HCT116 (cell line): ENCODE measurements around the gene ANKHD1. TPM values are rescaled to one million over a fixed set of nuclear protein-coding genes. Genes with fewer than 3 reads are reported as not detected.

Experiments used
- ATAC-seq: fragments of 200-7000 bp; cut with Tn5 transposase; 2 replicates; pipeline ENCODE4 v1.9.1; 2020; ENCODE audit warnings: mild to moderate bottlenecking, moderate library complexity
- BruUV-seq: library from RNA; stranded (reverse); fragments of 400-500 nt; replicated peaks from 2 replicates; lab custom pipeline; 2021; lab: Mats Ljungman, UMichigan
- CTCF ChIA-PET: fragments of 300-600 bp; sonication (Branson Sonifier 250); formaldehyde crosslinking; loops from one replicate; lab custom pipeline; 2021; ENCODE audit warnings: antibody characterized with exemption; lab: Charles Lee
- POLR2A ChIA-PET: fragments of 300-600, 350-600 bp; sonication (Branson Sonifier 250); formaldehyde crosslinking; loops from one replicate; lab custom pipeline; 2021; ENCODE audit warnings: antibody characterized with exemption; lab: Charles Lee
- RAD21 ChIA-PET, 2 experiments: fragments of 300-600 bp; sonication (Branson Sonifier 250); formaldehyde crosslinking; loops; one replicate each; lab custom pipeline; 2023; ENCODE audit warnings: low total read pairs in 2 of 2; ENCODE audit not compliant: uncharacterized antibody in 2 of 2, unreplicated experiment in 2 of 2, low non-redundant PET in 1 of 2; lab: Charles Lee
- DNase-seq: peaks from one replicate; pipeline ENCODE4 v3.0.0-alpha.2; 2010; ENCODE audit warnings: low read depth, low spot score
- H2AFZ ChIP-seq: fragments of 200-600 bp; shearing (Covaris generic), sonication (generic); 2 replicates; pipeline ENCODE4 v1.6.1; 2017; ENCODE audit warnings: low read depth, mixed run types, mixed read lengths, antibody characterized with exemption, low read length; ENCODE audit not compliant: poor library complexity, severe bottlenecking
- H3K27ac ChIP-seq: 2 replicates; pipeline ENCODE4 v1.5.1; 2012; ENCODE audit warnings: low read depth, low read length
- H3K27me3 ChIP-seq: fragments of 200-600 bp; sonication (generic); 2 replicates; pipeline ENCODE4 v1.6.1; 2016; ENCODE audit warnings: mixed run types, low read length, mixed read lengths; ENCODE audit not compliant: insufficient read depth
- H3K36me3 ChIP-seq, 2 experiments: fragments of 200-500 bp in 1 of 2; fragments of 200-600 bp in 1 of 2; sonication (Bioruptor generic) in 1 of 2; sonication (generic) in 1 of 2; 2 replicates each; pipeline versions ENCODE4 v1.5.1 to v1.6.1; 2014 to 2016; ENCODE audit warnings: low read length in 2 of 2, inconsistent platforms in 1 of 2, mixed read lengths in 1 of 2, mixed run types in 1 of 2; ENCODE audit not compliant: insufficient read depth in 2 of 2, control insufficient read depth in 1 of 2
- H3K4me1 ChIP-seq, 2 experiments: fragments of 200-600 bp in 1 of 2; sonication (generic) in 1 of 2; 2 replicates each; pipeline versions ENCODE4 v1.5.1 to v1.6.1; 2012 to 2017; ENCODE audit warnings: low read length in 2 of 2, inconsistent platforms in 1 of 2, mild to moderate bottlenecking in 1 of 2, mixed read lengths in 1 of 2, mixed run types in 1 of 2, moderate library complexity in 1 of 2; ENCODE audit not compliant: insufficient read depth in 2 of 2, control insufficient read depth in 1 of 2
- H3K4me2 ChIP-seq: fragments of 200-600 bp; sonication (generic); 2 replicates; pipeline ENCODE4 v1.6.1; 2017; ENCODE audit warnings: mixed run types, low read length, mixed read lengths
- H3K4me3 ChIP-seq, 2 experiments: fragments of 200-600 bp in 1 of 2; sonication (generic) in 1 of 2; replicated peaks in 1 of 2; 2 replicates each; pipeline ENCODE4 v1.5.1; 2011 to 2016; ENCODE audit warnings: low read length in 2 of 2, control low read depth in 1 of 2, low read depth in 1 of 2, mild to moderate bottlenecking in 1 of 2, mixed read lengths in 1 of 2, mixed run types in 1 of 2
- H3K79me2 ChIP-seq: fragments of 200-600 bp; sonication (generic); 2 replicates; pipeline ENCODE4 v1.6.1; 2017; ENCODE audit warnings: mild to moderate bottlenecking, mixed run types, low read length, moderate library complexity, mixed read lengths; ENCODE audit not compliant: insufficient read depth
- H3K9ac ChIP-seq: fragments of 200-600 bp; sonication (generic); 2 replicates; pipeline ENCODE4 v1.6.1; 2016; ENCODE audit warnings: low read length, mixed read lengths
- H3K9me2 ChIP-seq: fragments of 200-600 bp; sonication (generic), shearing (Covaris generic); 2 replicates; pipeline ENCODE4 v1.6.1; 2017; ENCODE audit warnings: mixed run types, mild to moderate bottlenecking, moderate library complexity; ENCODE audit not compliant: insufficient read depth
- H3K9me3 ChIP-seq, 2 experiments: fragments of 200-500 bp in 1 of 2; fragments of 200-600 bp in 1 of 2; sonication (Bioruptor generic) in 1 of 2; sonication (generic) in 1 of 2; 2 replicates each; pipeline ENCODE4 v1.6.1; 2014 to 2017; ENCODE audit warnings: low read length in 2 of 2, mixed read lengths in 2 of 2, inconsistent platforms in 1 of 2, low read depth in 1 of 2, mild to moderate bottlenecking in 1 of 2, mixed run types in 1 of 2, moderate library complexity in 1 of 2; ENCODE audit not compliant: control insufficient read depth in 1 of 2, insufficient read depth in 1 of 2
- H4K20me1 ChIP-seq: fragments of 200-600 bp; sonication (generic), shearing (Covaris generic); 2 replicates; pipeline ENCODE4 v1.6.1; 2017; ENCODE audit warnings: mixed run types, mild to moderate bottlenecking, moderate library complexity; ENCODE audit not compliant: insufficient read depth
- ELF1 ChIP-seq: IDR thresholded peaks from 2 replicates; pipeline ENCODE4 v1.6.1; 2012; ENCODE audit warnings: low read depth, borderline replicate concordance
- JUND ChIP-seq: IDR thresholded peaks from 2 replicates; pipeline ENCODE4 v1.6.1; 2012
- MAX ChIP-seq: IDR thresholded peaks from 2 replicates; pipeline ENCODE4 v1.6.1; 2012
- SP1 ChIP-seq: IDR thresholded peaks from 2 replicates; pipeline ENCODE4 v1.6.1; 2012; ENCODE audit warnings: low read depth
- SRF ChIP-seq: IDR thresholded peaks from 2 replicates; pipeline ENCODE4 v1.6.1; 2012; ENCODE audit warnings: low read depth
- intact Hi-C: fragments of 100-400 bp; cut with micrococcal nuclease; formaldehyde crosslinking; loops from 2 replicates; pipeline ENCODE4 v1.10.0; 2022
- total RNA-seq: library from RNA; stranded (reverse); gene quantifications from one replicate; pipeline ENCODE4 v1.2.1, GENCODE V29; 2021; ENCODE audit not compliant: unreplicated experiment
- TF ChIP-seq, protein P1 (sequence below): IDR thresholded peaks from 2 replicates; pipeline ENCODE4 v1.6.1; 2012
- TF ChIP-seq, protein P2 (sequence below): IDR thresholded peaks from 2 replicates; pipeline ENCODE4 v1.6.1; 2012; ENCODE audit warnings: low read depth

Gene ANKHD1
- total RNA-seq, 1 experiment from 2014 or later: 80.8 TPM

DNA sequence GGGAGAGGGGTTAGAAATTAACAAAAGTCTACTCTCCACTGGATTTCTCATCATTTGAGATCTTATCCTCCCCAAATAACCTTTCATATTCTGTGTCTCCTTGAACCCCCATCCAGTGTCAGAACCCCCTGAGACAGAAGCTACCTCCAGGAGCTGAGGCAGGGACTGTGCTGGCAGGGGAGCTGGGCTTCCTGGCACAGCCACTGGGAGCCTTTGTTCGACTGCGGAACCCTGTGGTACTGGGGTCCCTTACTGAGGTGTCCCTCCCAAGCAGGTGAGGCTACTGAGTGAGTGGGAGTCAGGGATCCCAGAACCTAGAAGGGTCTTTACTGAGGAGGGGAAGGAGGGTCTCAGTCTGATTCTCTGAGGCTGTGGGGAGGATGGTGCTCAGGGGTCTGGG, 39.7 kb upstream of the ANKHD1 start:
- CTCF ChIA-PET: interaction anchor here (1.2 to 1.3 kb wide), 2 partner anchors 118 to 273 kb away, joined by 3 to 4 read pairs; no protein-coding TSS in a partner anchor
- ATAC-seq (no peak), DNase-seq (no peak)
- intact Hi-C loops: loop anchor here (2.0 kb wide), 1 partner anchor 357 kb away; no protein-coding TSS in a partner anchor
- H2AFZ ChIP-seq: no peak overlapping the region
- no peak overlapping the region for H3K9ac ChIP-seq
- no peaks in the 10 kb centered on the region for H3K36me3 ChIP-seq
- RAD21 ChIA-PET: no interaction called here
- no peaks in the 10 kb centered on the region for H3K9me3 ChIP-seq
- no peaks in the 10 kb centered on the region for H3K27me3 ChIP-seq
- no peaks in the 10 kb centered on the region for H4K20me1 ChIP-seq
- no peak for TF ChIP-seq ELF1
- TF ChIP-seq, protein P1, sequence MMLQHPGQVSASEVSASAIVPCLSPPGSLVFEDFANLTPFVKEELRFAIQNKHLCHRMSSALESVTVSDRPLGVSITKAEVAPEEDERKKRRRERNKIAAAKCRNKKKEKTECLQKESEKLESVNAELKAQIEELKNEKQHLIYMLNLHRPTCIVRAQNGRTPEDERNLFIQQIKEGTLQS: no peak
- no peak for TF ChIP-seq SRF
- TF ChIP-seq, protein P2, sequence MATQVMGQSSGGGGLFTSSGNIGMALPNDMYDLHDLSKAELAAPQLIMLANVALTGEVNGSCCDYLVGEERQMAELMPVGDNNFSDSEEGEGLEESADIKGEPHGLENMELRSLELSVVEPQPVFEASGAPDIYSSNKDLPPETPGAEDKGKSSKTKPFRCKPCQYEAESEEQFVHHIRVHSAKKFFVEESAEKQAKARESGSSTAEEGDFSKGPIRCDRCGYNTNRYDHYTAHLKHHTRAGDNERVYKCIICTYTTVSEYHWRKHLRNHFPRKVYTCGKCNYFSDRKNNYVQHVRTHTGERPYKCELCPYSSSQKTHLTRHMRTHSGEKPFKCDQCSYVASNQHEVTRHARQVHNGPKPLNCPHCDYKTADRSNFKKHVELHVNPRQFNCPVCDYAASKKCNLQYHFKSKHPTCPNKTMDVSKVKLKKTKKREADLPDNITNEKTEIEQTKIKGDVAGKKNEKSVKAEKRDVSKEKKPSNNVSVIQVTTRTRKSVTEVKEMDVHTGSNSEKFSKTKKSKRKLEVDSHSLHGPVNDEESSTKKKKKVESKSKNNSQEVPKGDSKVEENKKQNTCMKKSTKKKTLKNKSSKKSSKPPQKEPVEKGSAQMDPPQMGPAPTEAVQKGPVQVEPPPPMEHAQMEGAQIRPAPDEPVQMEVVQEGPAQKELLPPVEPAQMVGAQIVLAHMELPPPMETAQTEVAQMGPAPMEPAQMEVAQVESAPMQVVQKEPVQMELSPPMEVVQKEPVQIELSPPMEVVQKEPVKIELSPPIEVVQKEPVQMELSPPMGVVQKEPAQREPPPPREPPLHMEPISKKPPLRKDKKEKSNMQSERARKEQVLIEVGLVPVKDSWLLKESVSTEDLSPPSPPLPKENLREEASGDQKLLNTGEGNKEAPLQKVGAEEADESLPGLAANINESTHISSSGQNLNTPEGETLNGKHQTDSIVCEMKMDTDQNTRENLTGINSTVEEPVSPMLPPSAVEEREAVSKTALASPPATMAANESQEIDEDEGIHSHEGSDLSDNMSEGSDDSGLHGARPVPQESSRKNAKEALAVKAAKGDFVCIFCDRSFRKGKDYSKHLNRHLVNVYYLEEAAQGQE: no peak
- no peak for TF ChIP-seq SP1
- no peak for TF ChIP-seq MAX
- no peak for TF ChIP-seq JUND
- POLR2A ChIA-PET: no interaction called here
- no peaks in the 10 kb centered on the region for H3K9me2 ChIP-seq
- H3K27ac ChIP-seq: no peak overlapping the region
- H3K4me2 ChIP-seq: no peak overlapping the region
- no TSS peak for BruUV-seq
- no peak overlapping the region for H3K4me3 ChIP-seq
- peaks cover 3 to 39% of the 10 kb centered on the region in 2 experiments; a peak in 3 of 4 replicates for H3K4me1 ChIP-seq
- H3K79me2 ChIP-seq: no peaks in the 10 kb centered on the region
